DMS53 treated with DMSO at 0.1 percent for 48 hours (cell line): ENCODE results near the gene AK1.

Experiments used
- DNase-seq: peaks from one replicate; lab custom pipeline; 2025; ENCODE audit not compliant: unreplicated experiment; lab: John Stamatoyannopoulos, UW

AK1 gene

GRCh38 chr9:127909839-127910273, 32.4 kb upstream of the AK1 start:
- DNase-seq, result no peak

DNA sequence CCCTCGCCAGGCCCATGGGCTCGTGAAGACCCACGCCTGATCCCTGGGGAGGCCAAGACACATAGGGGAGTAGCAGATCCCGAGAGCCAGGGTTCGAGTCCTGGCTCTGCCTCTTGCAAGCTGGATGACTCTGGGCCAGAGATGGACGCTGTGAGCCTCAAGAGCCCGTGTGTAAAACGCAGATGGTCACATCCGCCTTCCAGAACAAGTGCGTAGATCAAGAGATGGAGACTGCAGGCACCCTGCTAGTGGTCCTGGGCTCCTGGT, 31.1 kb upstream of the AK1 start:
- DNase-seq, result no peak

- DNase-seq, result no peak
These were observed 30.6 kb upstream of the AK1 start for GRCh38 chr9:127907867-127908659.

GRCh38 chr9:127905788-127906191, 28.3 kb upstream of the AK1 start:
- DNase-seq, result no peak

- no peak for DNase-seq
These were observed 27.7 kb upstream of the AK1 start for GRCh38 chr9:127905004-127905728.

DNA sequence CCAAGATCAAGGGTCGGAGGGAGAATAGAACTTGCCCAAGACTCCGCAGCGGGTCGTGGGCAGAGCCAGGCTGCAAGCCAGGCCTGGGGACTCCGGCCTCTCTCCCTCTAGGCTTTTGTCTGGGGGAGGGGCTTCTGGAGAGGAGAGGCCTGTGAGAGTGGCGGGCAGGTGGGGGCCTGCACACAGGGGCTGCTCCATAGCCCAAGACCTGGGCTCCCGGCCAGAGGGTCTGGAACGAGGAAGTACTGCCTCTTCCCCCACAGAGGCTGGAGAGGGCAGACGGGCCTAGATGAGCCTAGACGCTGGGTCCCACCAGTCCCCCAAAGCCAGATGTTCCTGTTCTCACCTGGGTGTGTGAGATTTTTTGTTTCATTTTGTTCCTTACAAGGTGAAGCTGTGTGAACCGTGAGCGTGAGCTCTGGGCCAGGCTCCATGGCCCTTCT, 27.1 kb upstream of the AK1 start:
- DNase-seq, result no peak

GRCh38 chr9:127903557-127904475, 26.3 kb upstream of the AK1 start:
- DNase-seq, result no peak

- DNase-seq, result peak; percentile 24
These were observed 21.9 kb upstream of the AK1 start, which contains the start of gene ST6GALNAC6 for GRCh38 chr9:127899128-127899943. Gene ST6GALNAC6 (minus strand): TSS chr9:127899603. CDS start chr9:127897981, 1,622 bp downstream.

DNA sequence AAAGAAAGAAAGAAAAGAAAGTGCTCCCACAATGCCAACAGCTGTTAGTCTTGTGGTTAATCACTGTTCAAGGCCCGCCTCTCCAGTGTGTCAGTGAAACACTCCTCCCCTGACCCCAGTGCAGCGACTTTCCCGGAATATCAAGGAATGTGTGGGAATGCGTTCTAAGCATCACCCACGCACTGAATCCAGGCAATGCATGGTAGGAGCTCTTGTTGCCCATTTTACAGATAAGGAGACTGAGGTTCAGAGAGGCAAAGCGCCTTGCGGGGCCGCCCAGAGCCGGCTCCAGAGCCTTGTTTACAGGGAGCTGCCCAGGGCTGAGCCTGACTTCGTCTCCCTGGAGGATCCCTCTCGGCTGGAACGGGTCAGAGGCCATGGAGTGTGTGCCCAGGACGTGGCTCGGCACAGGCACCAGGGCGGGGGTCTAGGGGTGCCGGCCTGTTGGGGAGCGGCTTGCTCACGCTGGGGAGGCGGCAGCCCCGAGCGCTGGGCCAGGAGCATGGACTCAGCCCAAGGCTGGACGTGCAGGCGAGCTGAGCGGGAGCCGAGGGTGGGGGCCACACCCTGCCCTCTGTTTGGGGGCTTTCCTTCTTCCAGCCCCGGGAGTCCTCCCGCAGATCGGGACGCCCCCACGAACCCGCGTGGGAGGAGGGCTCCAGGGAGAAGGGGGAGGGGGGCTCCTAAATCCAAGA, 21.1 kb upstream of the AK1 start:
- DNase-seq, result no peak

DNA sequence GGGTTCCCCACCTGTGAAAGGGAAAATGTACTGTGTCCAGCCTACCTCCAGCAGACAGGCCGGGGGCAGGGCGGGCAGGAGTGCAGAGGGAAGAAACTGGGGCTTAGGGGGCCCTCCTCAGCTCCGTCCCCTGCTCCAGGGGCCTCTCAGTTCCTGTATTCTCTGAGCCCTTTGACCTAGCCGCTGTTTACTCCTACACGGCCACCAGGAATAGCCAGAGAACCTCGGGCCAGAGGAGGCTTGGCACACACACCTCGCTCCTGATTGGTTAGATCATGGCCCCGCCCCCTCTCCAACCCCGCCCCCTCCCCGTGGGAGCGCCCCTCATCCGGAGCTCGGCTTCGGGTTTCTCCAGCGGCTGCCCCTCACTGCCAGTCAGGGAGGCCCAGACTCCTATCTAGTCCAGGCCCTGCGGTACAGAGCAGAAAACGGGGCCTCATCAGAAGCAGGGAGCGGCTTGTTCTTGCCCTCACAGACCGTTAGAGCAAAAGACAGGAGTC, 19.8 kb upstream of the AK1 start:
- DNase-seq, result no peak

DNA sequence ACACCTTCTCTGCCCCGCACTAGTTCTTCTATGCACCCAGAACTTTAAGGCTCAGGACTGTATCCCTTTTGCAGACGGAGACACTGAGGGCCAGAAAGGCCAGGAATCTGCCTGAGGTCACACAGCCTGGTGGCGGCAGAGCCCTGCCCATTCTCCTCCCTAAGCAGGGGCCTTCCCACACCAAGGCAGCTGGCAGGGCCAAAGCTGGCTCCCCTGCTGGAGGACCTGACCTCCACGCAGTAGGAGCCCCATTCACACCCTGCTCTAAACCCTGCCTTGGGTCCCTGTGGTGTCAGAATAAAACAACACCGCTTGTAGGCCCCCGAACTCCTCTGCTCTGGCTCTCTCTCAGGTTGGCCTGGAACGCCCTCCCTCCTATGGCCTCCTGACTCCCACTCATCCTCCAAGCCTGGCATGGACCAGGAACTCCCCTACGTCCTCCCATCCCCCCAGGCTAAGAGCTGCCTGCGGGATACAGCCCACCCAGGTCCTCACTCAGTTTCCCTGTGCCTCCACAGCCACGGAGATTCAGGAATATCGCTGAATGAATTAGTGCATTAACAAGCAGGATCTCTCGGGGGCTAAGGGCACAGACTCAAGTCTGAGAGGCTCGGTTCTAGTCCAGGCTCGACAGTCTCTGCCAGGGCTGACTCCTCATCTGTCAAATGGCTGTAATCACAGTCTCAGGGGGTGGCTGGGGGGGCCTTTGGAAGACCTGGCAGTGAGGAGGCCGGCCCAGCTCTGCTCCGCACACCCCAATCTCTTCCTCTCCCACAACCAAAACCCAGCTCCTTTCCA, 19.1 kb upstream of the AK1 start:
- no peak for DNase-seq

- DNase-seq, result no peak
These were observed 18.3 kb upstream of the AK1 start for GRCh38 chr9:127895811-127896210.

GRCh38 chr9:127893392-127893791, 15.9 kb upstream of the AK1 start:
- DNase-seq, result no peak

DNA sequence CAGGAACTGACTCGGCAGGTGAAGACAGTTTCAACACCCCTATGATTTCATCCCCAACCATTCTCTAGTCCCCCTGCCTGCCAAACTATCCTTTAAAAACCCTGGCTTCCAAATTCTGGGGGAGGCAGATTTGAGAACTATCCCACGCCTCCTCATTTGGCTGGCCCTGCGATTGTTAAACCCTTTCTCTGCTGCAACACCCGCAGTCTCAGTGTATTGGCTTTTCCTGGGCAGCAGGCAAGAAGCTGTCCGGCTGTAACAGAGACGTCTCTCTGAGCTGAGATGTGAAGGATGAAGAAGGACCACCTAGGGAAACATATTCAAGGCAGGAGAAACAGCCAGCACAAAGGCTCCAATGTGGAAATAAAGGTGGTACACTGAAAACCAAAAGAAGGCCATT, 15.4 kb upstream of the AK1 start:
- no peak for DNase-seq

DNA sequence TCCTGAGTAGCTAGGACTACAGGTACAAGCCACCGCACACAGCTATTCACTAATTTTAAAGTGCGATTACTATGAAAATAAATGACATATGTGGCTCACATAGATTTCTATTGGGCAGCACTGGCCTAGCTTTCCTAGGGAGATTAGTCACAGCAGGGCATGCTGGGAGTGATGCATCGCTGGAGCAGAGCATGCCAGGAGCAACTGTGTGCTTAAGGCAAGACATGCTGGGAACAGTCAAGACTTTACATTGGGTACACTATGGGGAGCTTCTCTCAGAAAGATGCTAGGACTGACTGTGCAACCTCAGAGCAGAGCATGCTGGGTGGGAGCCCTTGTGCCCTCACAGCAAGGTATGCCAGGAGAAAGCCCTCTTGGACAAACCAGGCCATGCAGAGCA, 12.6 kb upstream of the AK1 start:
- no peak for DNase-seq

GRCh38 chr9:127887792-127888191, 10.3 kb upstream of the AK1 start:
- DNase-seq, result no peak

DNA sequence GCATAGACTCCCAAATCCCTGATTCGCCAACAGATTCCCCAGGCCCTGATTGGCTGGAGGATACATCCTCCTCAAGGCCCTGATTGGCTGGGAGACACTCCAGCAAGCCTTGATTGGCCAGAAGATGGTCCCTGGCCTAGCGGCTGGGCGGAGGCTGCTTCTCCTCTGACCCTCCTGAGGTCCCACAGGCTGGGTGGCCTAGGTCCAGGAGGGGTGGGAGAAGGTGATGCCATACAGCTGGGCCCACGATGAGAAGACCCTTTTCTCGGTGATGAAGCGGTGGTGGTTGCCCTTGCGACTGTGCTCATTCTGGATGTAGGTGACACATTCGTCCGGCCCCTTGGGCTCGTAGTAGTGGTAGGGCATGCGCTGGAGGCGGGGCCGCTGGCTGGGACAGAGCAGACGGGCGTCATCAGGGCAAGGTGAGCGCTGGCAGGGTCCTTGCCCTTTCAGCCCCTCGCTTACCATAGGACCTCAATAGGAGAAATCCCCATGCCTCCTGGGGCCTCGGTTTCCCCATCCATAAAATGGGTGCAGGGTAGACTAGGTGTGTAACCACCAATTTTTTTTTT, 9.0 kb upstream of the AK1 start:
- no peak for DNase-seq

DNA sequence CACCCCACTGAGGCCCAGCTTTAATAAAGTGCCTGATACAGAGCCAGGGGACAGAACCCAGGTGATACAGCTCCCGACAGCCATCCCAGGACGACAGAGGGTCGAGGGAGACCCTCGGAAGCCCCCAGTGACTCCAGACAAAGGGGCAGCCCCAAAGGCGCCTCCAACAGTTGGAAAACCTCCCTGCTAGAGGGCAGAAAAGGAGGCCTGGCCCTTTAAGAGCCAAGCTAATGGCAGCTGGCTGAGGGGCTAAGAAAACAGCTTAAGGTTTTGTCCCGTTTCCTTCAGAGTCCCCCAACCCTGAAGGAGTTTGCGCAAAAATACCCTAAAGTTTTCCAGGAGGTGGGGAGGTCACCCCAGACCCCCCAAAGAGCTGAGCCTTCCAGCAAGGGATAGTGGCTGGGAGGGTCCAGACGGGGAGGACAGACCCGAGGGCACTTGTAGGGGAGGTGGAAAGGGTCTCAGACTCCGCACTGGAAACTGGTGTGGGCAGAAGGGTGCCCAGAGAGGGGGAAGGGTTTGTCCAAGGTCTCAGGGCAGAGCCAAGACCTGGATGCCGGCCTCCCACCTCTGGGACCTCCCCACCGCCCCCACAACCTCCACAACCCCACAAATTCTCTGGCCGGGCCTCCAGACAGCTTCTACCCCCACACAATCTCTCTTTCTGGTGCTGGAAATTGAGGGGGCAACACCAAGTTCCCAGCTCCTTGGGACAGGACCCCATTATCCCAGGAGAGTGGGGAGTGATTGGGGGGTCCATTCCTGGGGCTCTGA, 8.2 kb upstream of the AK1 start:
- no peak for DNase-seq
